ENCODE measurements around the gene INKA1.

The INKA1 gene

GRCh38 chr3:49786357-49787181 lies 16.5 kb upstream of the INKA1 start, which contains the start of gene IP6K1:
Gene IP6K1, minus strand, starts transcription at chr3:49786542. Its CDS starts 38,502 bp downstream, at chr3:49748040.
- DNase-seq (ENCODE audit: low read depth) = peak; percentile 100
- peak within 1 kb of the TSS; percentile 61 for H3K4me3 ChIP-seq (ENCODE audit: control insufficient read depth, low read depth, low read length)

GRCh38 chr3:49787182-49787464 lies 15.9 kb upstream of the INKA1 start:
- DNase-seq (ENCODE audit: low read depth) = no peak
- TF ChIP-seq CTCF (IDR thresholded peaks at IDR 0.05; ENCODE audit: control insufficient read depth, insufficient read depth, low read depth, low read length, missing control alignments) = no peak
- H3K4me3 ChIP-seq (ENCODE audit: control insufficient read depth, low read depth, low read length) = no peak overlapping the region

More at GRCh38 chr3:49786357-49787181, 16.5 kb upstream of the INKA1 start, which contains the start of gene IP6K1:
- no peak for TF ChIP-seq CTCF (IDR thresholded peaks at IDR 0.05; ENCODE audit: control insufficient read depth, insufficient read depth, low read depth, low read length, missing control alignments)

- TF ChIP-seq CTCF (IDR thresholded peaks at IDR 0.05; ENCODE audit: control insufficient read depth, insufficient read depth, low read depth, low read length, missing control alignments) = no peak
- H3K4me3 ChIP-seq (ENCODE audit: control insufficient read depth, low read depth, low read length) = no peak overlapping the region
Observed at GRCh38 chr3:49787536-49787935, 15.5 kb upstream of the INKA1 start.

GRCh38 chr3:49788056-49788455 lies 15.0 kb upstream of the INKA1 start:
- TF ChIP-seq CTCF (IDR thresholded peaks at IDR 0.05; ENCODE audit: control insufficient read depth, insufficient read depth, low read depth, low read length, missing control alignments) = no peak
- no peak for DNase-seq (ENCODE audit: low read depth)

More at GRCh38 chr3:49787536-49787935, 15.5 kb upstream of the INKA1 start:
- no peak for DNase-seq (ENCODE audit: low read depth)

GRCh38 chr3:49790626-49791411 lies 12.2 kb upstream of the INKA1 start:
- DNase-seq (ENCODE audit: low read depth) = no peak
- no peak overlapping the region for H3K4me3 ChIP-seq (ENCODE audit: control insufficient read depth, low read depth, low read length)
- no peak for TF ChIP-seq CTCF (IDR thresholded peaks at IDR 0.05; ENCODE audit: control insufficient read depth, insufficient read depth, low read depth, low read length, missing control alignments)

More at GRCh38 chr3:49788056-49788455, 15.0 kb upstream of the INKA1 start:
- H3K4me3 ChIP-seq (ENCODE audit: control insufficient read depth, low read depth, low read length) = no peak overlapping the region

- DNase-seq (ENCODE audit: low read depth) = no peak
- H3K4me3 ChIP-seq (ENCODE audit: control insufficient read depth, low read depth, low read length) = no peak overlapping the region
- no peak for TF ChIP-seq CTCF (IDR thresholded peaks at IDR 0.05; ENCODE audit: control insufficient read depth, insufficient read depth, low read depth, low read length, missing control alignments)
Observed at GRCh38 chr3:49791571-49791970, 11.5 kb upstream of the INKA1 start.

All from AG09309 (cell line).